ENCODE measurements around the gene MAN2A2. TPM values are rescaled to one million over a fixed set of nuclear protein-coding genes. Genes with fewer than 3 reads are reported as not detected.
A peak's percentile ranks its signal among the peaks of the same experiment; 100 is the strongest.

The MAN2A2 gene
- total and polyA plus RNA-seq, 9 of the 15 experiments (the other 6 are each of a cell fraction or from before 2014, with no cell fraction given), result 7.3 to 151 (median 43.4) TPM

- TF ChIP-seq TAF1 (IDR thresholded peaks at IDR 0.05; ENCODE audit: control insufficient read depth, extremely low read depth, insufficient read depth, low read length, severe bottlenecking) (peak; percentile 33), ATF2 (CRISPR knock-in tag; IDR thresholded peaks at IDR 0.05) (no peak), GABPA (tag; conservative IDR thresholded peaks at IDR 0.05; ENCODE audit: low read depth) (peak; percentile 35; the same call in 1 of the 2 replicates), PCBP1 (IDR thresholded peaks at IDR 0.05; ENCODE audit: low read depth, low read length, poor library complexity, severe bottlenecking) (peak; percentile 38), HDAC1 (IDR thresholded peaks at IDR 0.05) (no peak), HMGN3 (IDR thresholded peaks at IDR 0.05; ENCODE audit: borderline replicate concordance, extremely low read depth, insufficient read length, low read depth, low read length) (peak; percentile 57), TFAM (CRISPR knock-in tag; conservative IDR thresholded peaks at IDR 0.05) (no peak), ZBTB17 (CRISPR knock-in tag; IDR thresholded peaks at IDR 0.05) (peak; percentile 60; the same call in 1 of the 2 replicates), STAG1 (CRISPR knock-in tag; IDR thresholded peaks at IDR 0.05; ENCODE audit: borderline replicate concordance) (no peak), DMBX1 (CRISPR knock-in tag; IDR thresholded peaks at IDR 0.05; ENCODE audit: borderline replicate concordance) (no peak), ZFX (CRISPR knock-in tag; IDR thresholded peaks at IDR 0.05) (peak; percentile 65), L3MBTL2 (IDR thresholded peaks at IDR 0.05) (no peak), MAZ (CRISPR knock-in tag; conservative IDR thresholded peaks at IDR 0.05 in 1 of 2, IDR thresholded peaks at IDR 0.05 in 1 of 2) (peak in 1 of 2 experiments; percentile 39; a peak in 3 of 4 replicates), AFF4 (CRISPR knock-in tag; IDR thresholded peaks at IDR 0.05) (peak; percentile 73; the same call in 1 of the 2 replicates), GATA2 (CRISPR knock-in tag; IDR thresholded peaks at IDR 0.05) (no peak), PHB2 (IDR thresholded peaks at IDR 0.05; ENCODE audit: low read depth) (no peak), PHF8 (IDR thresholded peaks at IDR 0.05; ENCODE audit: borderline replicate concordance, low read length) (peak; percentile 45; the same call in 1 of the 2 replicates), ZNF175 (CRISPR knock-in tag; IDR thresholded peaks at IDR 0.05; ENCODE audit: low read depth) (0 out of 2 replicates have a peak, but pooled peaks have one; percentile 36), SOX6 (IDR thresholded peaks at IDR 0.05) (0 out of 2 replicates have a peak, but pooled peaks have one; percentile 16)
Observed at GRCh38 chr15:90871139-90871715, 31.9 kb upstream of the MAN2A2 start (continued).
